CD8-positive, alpha-beta memory T cell (primary cell): ENCODE measurements around the gene TMPRSS2. TPM values are rescaled to one million over a fixed set of nuclear protein-coding genes. Genes with fewer than 3 reads are reported as not detected.
A peak's percentile ranks its signal among the peaks of the same experiment; 100 is the strongest.
"Not testable (repeated sequence)": the region's sequence is repeated elsewhere in the genome, so short reads cannot be mapped to it uniquely, and the experiment has no call there.

ENCODE experiments used
- CTCF ChIA-PET: fragments of 350-600 bp; sonication (Branson Sonifier 250); formaldehyde crosslinking; loops from one replicate; lab custom pipeline; 2021; ENCODE audit warnings: antibody characterized with exemption; lab: Charles Lee
- POLR2A ChIA-PET: fragments of 350-600 bp; sonication (Branson Sonifier 250); formaldehyde crosslinking; loops from one replicate; lab custom pipeline; 2021; ENCODE audit warnings: antibody characterized with exemption; lab: Charles Lee
- DNase-seq, 5 donors: peaks; one replicate each; pipeline versions ENCODE4 v3.0.0 to v3.0.0-alpha.2; 2020 to 2022; ENCODE audit warnings: mixed read lengths in 1 of 5
- H3K27ac ChIP-seq: one replicate; pipeline ENCODE4 v1.7.0; 2013; ENCODE audit warnings: low read depth, mild to moderate bottlenecking, low read length, moderate library complexity
- H3K27me3 ChIP-seq: 2 replicates; pipeline ENCODE4 v1.7.0; 2013; ENCODE audit warnings: low read length, mild to moderate bottlenecking; ENCODE audit not compliant: insufficient read depth, poor library complexity, severe bottlenecking
- H3K36me3 ChIP-seq: 2 replicates; pipeline ENCODE4 v1.7.0; 2013; ENCODE audit warnings: mild to moderate bottlenecking, low read length, moderate library complexity; ENCODE audit not compliant: insufficient read depth
- H3K4me1 ChIP-seq: 2 replicates; pipeline ENCODE4 v1.7.0; 2013; ENCODE audit warnings: mild to moderate bottlenecking, low read length, moderate library complexity; ENCODE audit not compliant: insufficient read depth
- H3K4me3 ChIP-seq: 2 replicates; pipeline ENCODE4 v1.7.0; 2013; ENCODE audit warnings: mild to moderate bottlenecking, low read length
- H3K9me3 ChIP-seq: 2 replicates; pipeline ENCODE4 v1.7.0; 2013; ENCODE audit warnings: mild to moderate bottlenecking, low read length
- H3K27ac Mint-ChIP-seq, 8 donors: one replicate each; pipeline ENCODE4 v1.8.0; 2020 to 2021; ENCODE audit warnings: mixed read lengths in 8 of 8, mild to moderate bottlenecking in 6 of 8, inconsistent platforms in 3 of 8, moderate library complexity in 3 of 8
- H3K27me3 Mint-ChIP-seq, 2 donors: one replicate each; pipeline ENCODE4 v1.8.0; 2020 to 2021; ENCODE audit warnings: mixed read lengths in 2 of 2, mild to moderate bottlenecking in 1 of 2, moderate library complexity in 1 of 2
- H3K36me3 Mint-ChIP-seq, 3 donors: one replicate each; pipeline ENCODE4 v1.8.0; 2020 to 2021; ENCODE audit warnings: mixed read lengths in 3 of 3, inconsistent platforms in 1 of 3, mild to moderate bottlenecking in 1 of 3
- H3K4me1 Mint-ChIP-seq, 3 donors: one replicate each; pipeline ENCODE4 v1.8.0; 2020 to 2021; ENCODE audit warnings: mixed read lengths in 3 of 3, inconsistent platforms in 1 of 3, mild to moderate bottlenecking in 1 of 3
- H3K4me3 Mint-ChIP-seq, 7 donors: one replicate each; pipeline ENCODE4 v1.8.0; 2020 to 2021; ENCODE audit warnings: mixed read lengths in 7 of 7, mild to moderate bottlenecking in 6 of 7, moderate library complexity in 4 of 7, inconsistent platforms in 2 of 7
- H3K9me3 Mint-ChIP-seq, 5 donors: one replicate each; pipeline ENCODE4 v1.8.0; 2020 to 2022; ENCODE audit warnings: mixed read lengths in 5 of 5, mild to moderate bottlenecking in 3 of 5, moderate library complexity in 2 of 5, inconsistent platforms in 1 of 5
- polyA plus RNA-seq: library from polyadenylated mRNA; unstranded; fragments of 300-500 nt; fragmentation: Illumina TruSeq; gene quantifications from one replicate; pipeline ENCODE4 v1.2.3, GENCODE V29; 2021
- total RNA-seq, 2 experiments: library from RNA; stranded (reverse); gene quantifications; one replicate each; pipeline ENCODE4 v1.2.3, GENCODE V29; 2021

The TMPRSS2 gene
- total and polyA plus RNA-seq, 3 experiments from 2014 or later, result not detected

DNA sequence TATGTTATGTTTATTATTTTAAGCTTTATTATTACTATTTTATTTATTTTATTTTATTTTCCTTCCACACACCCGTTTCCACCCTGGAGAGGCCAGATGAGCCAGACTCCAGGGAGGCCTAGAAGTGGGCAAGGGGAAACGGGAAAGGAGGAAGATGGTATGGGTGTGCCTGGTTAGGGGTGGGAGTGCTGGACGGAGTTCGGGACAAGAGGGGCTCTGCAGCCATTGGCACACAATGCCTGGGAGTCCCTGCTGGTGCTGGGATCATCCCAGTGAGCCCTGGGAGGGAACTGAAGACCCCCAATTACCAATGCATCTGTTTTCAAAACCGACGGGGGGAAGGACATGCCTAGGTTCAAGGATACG is 82.4 kb downstream of the TMPRSS2 start:
- CTCF ChIA-PET, result interaction anchor here (0.8 to 1.7 kb wide), 2 partner anchors 45 to 56 kb away, joined by 3 to 4 read pairs; no protein-coding TSS in a partner anchor
- POLR2A ChIA-PET, result interaction anchor here (0.8 to 2.8 kb wide), 5 partner anchors 8 to 143 kb away, joined by 3 to 21 read pairs (median 4); partner anchors contain the start of gene MX2
- H3K36me3 ChIP-seq, result peaks cover 5% of the 10 kb centered on the region
- peaks cover 0 to 29% (median 3%) of the 10 kb centered on the region in 3 donors for H3K36me3 Mint-ChIP-seq
- peak overlapping the region; percentile 70 for H3K27ac ChIP-seq
- peak overlapping the region; percentile 82 for H3K4me3 ChIP-seq
- peaks cover 37 to 63% (median 48%) of the 10 kb centered on the region in 3 donors for H3K4me1 Mint-ChIP-seq
- no peak for DNase-seq
- peak overlapping the region; percentile 93 to 98 (median 97) for H3K4me3 Mint-ChIP-seq
- H3K27me3 ChIP-seq, result no peaks in the 10 kb centered on the region
- no peaks in the 10 kb centered on the region for H3K27me3 Mint-ChIP-seq
- H3K4me1 ChIP-seq, result peaks cover 12% of the 10 kb centered on the region
- no peaks in the 10 kb centered on the region for H3K9me3 Mint-ChIP-seq
- H3K9me3 ChIP-seq, result no peaks in the 10 kb centered on the region
- peak overlapping the region; percentile 92 to 98 (median 96) for H3K27ac Mint-ChIP-seq

DNA sequence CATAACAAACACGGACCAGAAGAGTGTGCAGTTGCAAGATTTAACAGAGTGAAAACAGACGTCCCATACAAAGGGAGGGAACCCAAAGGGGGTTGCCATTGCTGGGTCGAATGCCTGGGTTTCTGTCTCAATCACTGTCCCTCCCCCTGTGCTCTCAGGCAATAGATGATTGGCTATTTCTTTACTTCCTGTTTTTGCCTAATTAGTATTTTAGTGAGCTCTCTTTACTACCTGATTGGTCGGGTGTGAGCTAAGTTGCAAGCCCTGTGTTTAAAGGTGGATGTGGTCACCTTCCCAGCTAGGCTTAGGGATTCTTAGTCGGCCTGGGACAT is 84.7 kb downstream of the TMPRSS2 start:
- peak overlapping the region in 3 of 7 donors; percentile 26 to 86 (median 59) for H3K4me3 Mint-ChIP-seq
- POLR2A ChIA-PET, result interaction anchor here (1.7 kb wide), 1 partner anchor 62 kb away, joined by 6 read pairs; the partner anchor contains the start of gene MX2
- H3K27me3 Mint-ChIP-seq, DNase-seq, H3K4me3 ChIP-seq, H3K9me3 ChIP-seq, H3K9me3 Mint-ChIP-seq, CTCF ChIA-PET, H3K36me3 ChIP-seq, H3K27me3 ChIP-seq, H3K27ac ChIP-seq: not testable (repeated sequence)
- H3K4me1 ChIP-seq, result peaks cover 12% of the 10 kb centered on the region
- peaks cover 38 to 56% (median 46%) of the 10 kb centered on the region in 3 donors for H3K4me1 Mint-ChIP-seq
- H3K27ac Mint-ChIP-seq, result peak overlapping the region in 3 of 8 donors; percentile 42 to 60 (median 54)
- H3K36me3 Mint-ChIP-seq, result peaks cover 0 to 13% (median 0%) of the 10 kb centered on the region in 3 donors

DNA sequence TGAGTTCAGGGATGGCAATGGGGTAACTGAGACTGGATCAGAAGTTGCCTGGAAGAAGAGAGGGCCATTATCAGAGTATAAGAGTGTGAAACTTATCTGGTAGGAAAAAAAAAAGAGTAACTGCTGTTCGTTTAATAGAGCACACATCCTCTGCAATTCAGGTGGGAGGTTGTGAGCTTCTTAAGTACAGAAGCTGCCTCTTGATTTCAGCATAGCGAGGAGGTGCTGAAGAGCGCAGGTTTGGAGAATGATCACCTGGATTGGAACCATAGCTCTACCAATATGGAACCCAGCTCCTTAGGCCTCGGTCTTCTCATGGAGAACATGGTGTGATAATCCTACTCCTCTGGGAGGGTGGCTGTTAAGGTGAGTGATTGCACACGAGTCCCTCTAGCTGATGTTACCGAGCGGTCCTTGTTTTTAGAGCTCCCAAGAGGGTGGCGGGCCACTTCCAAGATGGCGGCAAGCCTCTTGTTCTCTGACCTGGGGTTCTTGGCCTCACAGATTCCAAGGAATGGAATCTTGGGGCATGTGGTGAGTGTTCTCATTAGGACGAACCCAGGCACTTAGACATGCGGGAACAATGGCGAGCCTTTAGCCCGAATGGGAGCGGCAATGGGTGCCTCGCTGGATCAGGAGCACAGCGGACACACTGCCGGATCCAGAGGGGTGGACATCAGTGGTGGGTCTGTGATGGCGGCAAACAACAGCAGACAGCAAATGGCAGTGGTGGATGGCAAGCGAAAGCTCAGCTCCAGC is 85.2 kb downstream of the TMPRSS2 start:
- no peaks in the 10 kb centered on the region for H3K36me3 ChIP-seq
- no peaks in the 10 kb centered on the region for H3K27me3 Mint-ChIP-seq
- no peak overlapping the region for H3K27ac ChIP-seq
- H3K4me1 ChIP-seq, result peaks cover 12% of the 10 kb centered on the region
- ChIA-PET POLR2A (interaction anchor here (1.7 kb wide), 1 partner anchor 61 kb away, joined by 6 read pairs; the partner anchor contains the start of gene MX2), CTCF (no interaction called here)
- H3K9me3 Mint-ChIP-seq, result no peaks in the 10 kb centered on the region
- H3K4me3 Mint-ChIP-seq, result peak overlapping the region in 3 of 7 donors; percentile 12 to 86 (median 26)
- H3K27me3 ChIP-seq, result no peaks in the 10 kb centered on the region
- H3K4me3 ChIP-seq, result no peak overlapping the region
- peak overlapping the region in 4 of 8 donors; percentile 32 to 54 (median 48) for H3K27ac Mint-ChIP-seq
- H3K4me1 Mint-ChIP-seq, result peaks cover 33 to 51% (median 40%) of the 10 kb centered on the region in 3 donors
- H3K36me3 Mint-ChIP-seq, result peaks cover 0 to 9% (median 0%) of the 10 kb centered on the region in 3 donors
- H3K9me3 ChIP-seq, result no peaks in the 10 kb centered on the region
- no peak for DNase-seq

GRCh38 chr21:41420998-41421397 is 87.0 kb downstream of the TMPRSS2 start:
- H3K4me3 ChIP-seq, H3K9me3 Mint-ChIP-seq, H3K36me3 Mint-ChIP-seq, H3K27me3 ChIP-seq, H3K27me3 Mint-ChIP-seq, CTCF ChIA-PET, H3K9me3 ChIP-seq, H3K36me3 ChIP-seq, H3K27ac ChIP-seq, POLR2A ChIA-PET, H3K4me1 ChIP-seq, DNase-seq: not testable (repeated sequence)
- H3K27ac Mint-ChIP-seq, result peak overlapping the region; percentile 66 to 93 (median 86)
- peak overlapping the region; percentile 83 to 95 (median 90) for H3K4me3 Mint-ChIP-seq
- H3K4me1 Mint-ChIP-seq, result peaks cover 24 to 34% (median 29%) of the 10 kb centered on the region in 3 donors

- H3K9me3 Mint-ChIP-seq, result no peaks in the 10 kb centered on the region
- no peaks in the 10 kb centered on the region for H3K27me3 Mint-ChIP-seq
- POLR2A ChIA-PET, result interaction anchor here (1.6 kb wide), 1 partner anchor 50 kb away, joined by 7 read pairs; no protein-coding TSS in a partner anchor
- H3K27ac ChIP-seq, result peak overlapping the region; percentile 57
- DNase-seq, result peak; percentile 26 to 71 (median 41)
- no peaks in the 10 kb centered on the region for H3K36me3 ChIP-seq
- CTCF ChIA-PET, result no interaction called here
- H3K27ac Mint-ChIP-seq, result peak overlapping the region; percentile 66 to 96 (median 89)
- H3K36me3 Mint-ChIP-seq, result no peaks in the 10 kb centered on the region
- peaks cover 19 to 27% (median 22%) of the 10 kb centered on the region in 3 donors for H3K4me1 Mint-ChIP-seq
- H3K9me3 ChIP-seq, result no peaks in the 10 kb centered on the region
- H3K4me3 Mint-ChIP-seq, result peak overlapping the region; percentile 83 to 95 (median 90)
- H3K4me3 ChIP-seq, result peak overlapping the region; percentile 79
- H3K27me3 ChIP-seq, result no peaks in the 10 kb centered on the region
- H3K4me1 ChIP-seq, result no peaks in the 10 kb centered on the region
Observed at GRCh38 chr21:41419921-41420862, 87.8 kb downstream of the TMPRSS2 start.

- ChIA-PET POLR2A (interaction anchor here (0.6 to 1.6 kb wide), 2 partner anchors 49 to 615 kb away, joined by 3 to 7 read pairs; no protein-coding TSS in a partner anchor), CTCF (no interaction called here)
- Mint-ChIP-seq H3K27ac (peak overlapping the region in 7 of 8 donors; percentile 48 to 96 (median 76)), H3K27me3 (no peaks in the 10 kb centered on the region), H3K4me3 (peak overlapping the region; percentile 83 to 95 (median 90)), H3K9me3 (peaks cover 0 to 1% (median 0%) of the 10 kb centered on the region in 5 donors), H3K36me3 (no peaks in the 10 kb centered on the region), H3K4me1 (peaks cover 16 to 21% (median 18%) of the 10 kb centered on the region in 3 donors)
- DNase-seq, result no peak
- no peak overlapping the region for H3K4me3 ChIP-seq
- H3K27me3 ChIP-seq, result no peaks in the 10 kb centered on the region
- H3K36me3 ChIP-seq, result no peaks in the 10 kb centered on the region
- H3K4me1 ChIP-seq, result no peaks in the 10 kb centered on the region
- H3K27ac ChIP-seq, result no peak overlapping the region
- H3K9me3 ChIP-seq, result no peaks in the 10 kb centered on the region
Observed at GRCh38 chr21:41418956-41419680, 88.8 kb downstream of the TMPRSS2 start.

GRCh38 chr21:41418393-41418792 is 89.6 kb downstream of the TMPRSS2 start:
- Mint-ChIP-seq H3K36me3 (peaks cover 0 to under 1% (median 0%) of the 10 kb centered on the region in 3 donors), H3K9me3 (peaks cover 0 to 3% (median under 1%) of the 10 kb centered on the region in 5 donors), H3K27me3 (peaks cover 0 to 1% of the 10 kb centered on the region in 2 donors), H3K27ac (peak overlapping the region in 6 of 8 donors; percentile 24 to 96 (median 76)), H3K4me1 (peaks cover 13 to 17% (median 17%) of the 10 kb centered on the region in 3 donors), H3K4me3 (peak overlapping the region in 4 of 7 donors; percentile 29 to 85 (median 59))
- ChIA-PET POLR2A (interaction anchor here (0.6 to 1.6 kb wide), 3 partner anchors 49 to 616 kb away, joined by 3 to 7 read pairs (median 5); no protein-coding TSS in a partner anchor), CTCF (no interaction called here)
- H3K27me3 ChIP-seq, result no peaks in the 10 kb centered on the region
- no peak overlapping the region for H3K27ac ChIP-seq
- no peaks in the 10 kb centered on the region for H3K4me1 ChIP-seq
- no peaks in the 10 kb centered on the region for H3K9me3 ChIP-seq
- H3K4me3 ChIP-seq, result no peak overlapping the region
- H3K36me3 ChIP-seq, result no peaks in the 10 kb centered on the region
- DNase-seq, result no peak
